GM21528 (cell line): ENCODE results near the gene NR2C2AP.
A peak's percentile ranks its signal among the peaks of the same experiment; 100 is the strongest.
"Not testable (repeated sequence)": the region's sequence is repeated elsewhere in the genome, so short reads cannot be mapped to it uniquely, and the experiment has no call there.

Experiments
- ATAC-seq: cut with Tn5 transposase; IDR thresholded peaks from one replicate; pipeline ENCODE4 v1.9.1; 2021; ENCODE audit warnings: mild to moderate bottlenecking, moderate library complexity; ENCODE audit not compliant: unreplicated experiment, low FRiP score

Gene NR2C2AP

GRCh38 chr19:19203012-19203856 is at the start of gene NR2C2AP:
Gene NR2C2AP, minus strand, starts transcription at chr19:19203414. Its CDS starts 354 bp downstream, at chr19:19203060.
- ATAC-seq, result peak; percentile 64

GRCh38 chr19:19250196-19250801 is 47.1 kb upstream of the NR2C2AP start:
- no peak for ATAC-seq

- no peak for ATAC-seq
Observed at GRCh38 chr19:19240476-19240875, 37.3 kb upstream of the NR2C2AP start.

GRCh38 chr19:19239675-19240074 is 36.5 kb upstream of the NR2C2AP start:
- ATAC-seq, result no peak

- no peak for ATAC-seq
Observed at GRCh38 chr19:19238126-19238894, 35.1 kb upstream of the NR2C2AP start.

- ATAC-seq, result no peak
Observed at GRCh38 chr19:19236173-19236572, 33.0 kb upstream of the NR2C2AP start.

- ATAC-seq, result no peak
Observed at GRCh38 chr19:19234220-19234816, 31.1 kb upstream of the NR2C2AP start.

GRCh38 chr19:19232261-19232721 is 29.1 kb upstream of the NR2C2AP start:
- no peak for ATAC-seq

- ATAC-seq, result no peak
Observed at GRCh38 chr19:19230999-19231398, 27.8 kb upstream of the NR2C2AP start.

- no peak for ATAC-seq
Observed at GRCh38 chr19:19229701-19230100, 26.5 kb upstream of the NR2C2AP start.

- ATAC-seq, result no peak
Observed at GRCh38 chr19:19227217-19227616, 24.0 kb upstream of the NR2C2AP start.

- no peak for ATAC-seq
Observed at GRCh38 chr19:19226663-19227062, 23.4 kb upstream of the NR2C2AP start.

GRCh38 chr19:19226204-19226603 is 23.0 kb upstream of the NR2C2AP start:
- no peak for ATAC-seq

- ATAC-seq, result no peak
Observed at GRCh38 chr19:19224852-19225494, 21.8 kb upstream of the NR2C2AP start.

GRCh38 chr19:19224150-19224851 is 21.1 kb upstream of the NR2C2AP start:
- no peak for ATAC-seq

- no peak for ATAC-seq
Observed at GRCh38 chr19:19223636-19224035, 20.4 kb upstream of the NR2C2AP start.

GRCh38 chr19:19223060-19223459 is 19.8 kb upstream of the NR2C2AP start:
- no peak for ATAC-seq

GRCh38 chr19:19221000-19221399 is 17.8 kb upstream of the NR2C2AP start:
- not testable (repeated sequence) for ATAC-seq

GRCh38 chr19:19218911-19219310 is 15.7 kb upstream of the NR2C2AP start:
- no peak for ATAC-seq

- ATAC-seq, result no peak
Observed at GRCh38 chr19:19217099-19217498, 13.9 kb upstream of the NR2C2AP start.
